HFF-Myc (cell line): Measurements from ENCODE around the gene SPP2.

Experiments used
- DNase-seq: peaks from one replicate; pipeline ENCODE4 v3.0.0-alpha.2; 2011; ENCODE audit warnings: low read depth; ENCODE audit errors: extremely low read depth
- H3K4me3 ChIP-seq: replicated peaks from 2 replicates; pipeline ENCODE4 v1.5.1; 2011; ENCODE audit warnings: low read depth, mild to moderate bottlenecking, control low read depth, low read length
- CTCF ChIP-seq: IDR thresholded peaks from 2 replicates; pipeline ENCODE4 v1.5.1; 2012; ENCODE audit warnings: mild to moderate bottlenecking, low read depth, low read length, control low read depth; ENCODE audit errors: missing control alignments

Gene SPP2

GRCh38 chr2:234074751-234075517 is 24.4 kb downstream of the SPP2 start:
- DNase-seq: no peak
- no peak for TF ChIP-seq CTCF
- no peak overlapping the region for H3K4me3 ChIP-seq

- H3K4me3 ChIP-seq: no peak overlapping the region
- no peak for DNase-seq
- TF ChIP-seq CTCF: no peak
Observed at GRCh38 chr2:234075518-234075915, 25.0 kb downstream of the SPP2 start.

GRCh38 chr2:234075947-234076346 is 25.4 kb downstream of the SPP2 start:
- TF ChIP-seq CTCF: no peak
- no peak for DNase-seq
- H3K4me3 ChIP-seq: no peak overlapping the region

GRCh38 chr2:234076451-234076850 is 25.9 kb downstream of the SPP2 start:
- no peak overlapping the region for H3K4me3 ChIP-seq
- DNase-seq: no peak
- no peak for TF ChIP-seq CTCF

- no peak overlapping the region for H3K4me3 ChIP-seq
- no peak for DNase-seq
- TF ChIP-seq CTCF: no peak
Observed at GRCh38 chr2:234078129-234078528, 27.6 kb downstream of the SPP2 start.

GRCh38 chr2:234081970-234082822 is 31.7 kb downstream of the SPP2 start:
- TF ChIP-seq CTCF: no peak
- no peak for DNase-seq

More at GRCh38 chr2:234081970-234082822, 31.7 kb downstream of the SPP2 start:
- H3K4me3 ChIP-seq: no peak overlapping the region
